ENCODE results near the gene NT5E.

Gene NT5E

GRCh38 chr6:85419046-85419759 is 30.7 kb upstream of the NT5E start:
- Histone ChIP-seq H3K27ac (no peak overlapping the region), H3K4me3 (ENCODE audit: low read depth, low read length) (no peak overlapping the region), H3K36me3 (replicated peaks) (no peaks in the 10 kb centered on the region), H3K27me3 (replicated peaks) (no peaks in the 10 kb centered on the region)
- in situ Hi-C loops (cut with HindIII; ENCODE audit: low pct_ligation_motif_present, low sequenced_read_pairs), result no loop called here
- TF ChIP-seq CTCF (IDR thresholded peaks at IDR 0.05; ENCODE audit: low read depth, low read length, missing control alignments), result no peak
- no peak for DNase-seq

GRCh38 chr6:85420551-85420950 is 29.3 kb upstream of the NT5E start:
- no peak for DNase-seq
- no peak overlapping the region for H3K27ac ChIP-seq
- no peaks in the 10 kb centered on the region for H3K27me3 ChIP-seq (replicated peaks)
- H3K4me3 ChIP-seq (ENCODE audit: low read depth, low read length), result no peak overlapping the region
- no peaks in the 10 kb centered on the region for H3K36me3 ChIP-seq (replicated peaks)
- in situ Hi-C loops (cut with HindIII; ENCODE audit: low pct_ligation_motif_present, low sequenced_read_pairs), result no loop called here
- TF ChIP-seq CTCF (IDR thresholded peaks at IDR 0.05; ENCODE audit: low read depth, low read length, missing control alignments), result no peak

GRCh38 chr6:85421181-85421580 is 28.7 kb upstream of the NT5E start:
- no peak overlapping the region for H3K4me3 ChIP-seq (ENCODE audit: low read depth, low read length)
- in situ Hi-C loops (cut with HindIII; ENCODE audit: low pct_ligation_motif_present, low sequenced_read_pairs), result no loop called here
- no peak for DNase-seq
- no peak for TF ChIP-seq CTCF (IDR thresholded peaks at IDR 0.05; ENCODE audit: low read depth, low read length, missing control alignments)
- peak overlapping the region; percentile 29 for H3K27ac ChIP-seq
- no peaks in the 10 kb centered on the region for H3K36me3 ChIP-seq (replicated peaks)
- no peaks in the 10 kb centered on the region for H3K27me3 ChIP-seq (replicated peaks)

GRCh38 chr6:85421972-85422371 is 27.9 kb upstream of the NT5E start:
- Histone ChIP-seq H3K4me3 (ENCODE audit: low read depth, low read length) (no peak overlapping the region), H3K36me3 (replicated peaks) (no peaks in the 10 kb centered on the region), H3K27ac (peak overlapping the region; percentile 29), H3K27me3 (replicated peaks) (no peaks in the 10 kb centered on the region)
- no peak for TF ChIP-seq CTCF (IDR thresholded peaks at IDR 0.05; ENCODE audit: low read depth, low read length, missing control alignments)
- DNase-seq, result peak; percentile 39
- in situ Hi-C loops (cut with HindIII; ENCODE audit: low pct_ligation_motif_present, low sequenced_read_pairs), result no loop called here

GRCh38 chr6:85422996-85423395 is 26.9 kb upstream of the NT5E start:
- in situ Hi-C loops (cut with HindIII; ENCODE audit: low pct_ligation_motif_present, low sequenced_read_pairs), result no loop called here
- Histone ChIP-seq H3K27me3 (replicated peaks) (no peaks in the 10 kb centered on the region), H3K4me3 (ENCODE audit: low read depth, low read length) (no peak overlapping the region), H3K27ac (no peak overlapping the region), H3K36me3 (replicated peaks) (no peaks in the 10 kb centered on the region)
- no peak for TF ChIP-seq CTCF (IDR thresholded peaks at IDR 0.05; ENCODE audit: low read depth, low read length, missing control alignments)
- no peak for DNase-seq

- H3K27ac ChIP-seq, result no peak overlapping the region
- no peak for DNase-seq
- TF ChIP-seq CTCF (IDR thresholded peaks at IDR 0.05; ENCODE audit: low read depth, low read length, missing control alignments), result no peak
- no peaks in the 10 kb centered on the region for H3K36me3 ChIP-seq (replicated peaks)
- H3K4me3 ChIP-seq (ENCODE audit: low read depth, low read length), result no peak overlapping the region
- in situ Hi-C loops (cut with HindIII; ENCODE audit: low pct_ligation_motif_present, low sequenced_read_pairs), result no loop called here
- no peaks in the 10 kb centered on the region for H3K27me3 ChIP-seq (replicated peaks)
Observed at GRCh38 chr6:85424981-85425380, 24.9 kb upstream of the NT5E start.
